Activated naive CD4-positive, alpha-beta T cell (primary cell): ENCODE data around the gene SH3BGRL2.

Source experiments
- DNase-seq, 4 experiments: peaks; one replicate each; lab custom pipeline; 2025; lab: John Stamatoyannopoulos, UW

SH3BGRL2 gene

DNA sequence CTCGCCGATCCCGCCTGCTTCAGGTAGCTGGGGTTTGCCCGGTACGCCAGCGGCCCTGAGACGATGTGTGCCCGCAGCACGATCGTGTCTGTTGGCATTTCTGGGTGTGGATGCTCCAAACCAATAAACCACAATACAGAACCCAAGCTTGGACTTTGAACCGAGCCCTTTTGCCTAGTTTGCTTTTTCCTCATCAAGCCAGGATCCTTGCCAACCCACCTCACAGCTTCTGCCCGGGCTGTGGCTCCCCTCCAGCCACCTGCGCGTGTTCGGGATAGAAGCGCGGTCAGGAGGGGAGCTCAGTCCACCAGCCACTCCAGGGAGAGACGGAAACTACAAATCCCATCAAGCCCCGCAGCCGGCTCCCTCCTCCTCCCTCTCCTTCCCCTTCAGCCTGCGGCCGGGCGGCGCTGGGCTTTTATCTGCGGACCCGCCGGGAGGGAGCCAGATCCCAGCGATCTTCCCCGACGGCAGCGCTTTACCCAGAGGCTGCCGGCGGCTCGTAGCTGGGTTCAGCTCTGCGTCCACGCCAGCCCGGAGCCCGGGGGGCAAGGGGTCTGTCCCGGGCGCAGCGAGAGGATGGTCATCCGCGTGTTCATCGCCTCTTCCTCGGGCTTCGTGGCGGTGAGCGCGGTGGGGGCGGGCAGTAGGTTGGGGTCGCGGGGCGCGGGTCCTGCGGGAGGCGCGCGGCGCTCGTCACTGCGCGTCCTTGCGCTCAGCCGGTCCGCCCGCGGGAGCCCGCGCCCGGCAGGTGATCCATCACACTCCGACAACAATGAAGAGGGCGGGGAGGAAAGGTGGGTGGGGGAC, at the start of gene SH3BGRL2:
Gene SH3BGRL2 (plus strand): TSS at position 447 of the 810 bp plus-strand sequence. CDS start 133 bp downstream, at position 580.
- DNase-seq: peak in 1 of 4 experiments; percentile 5

GRCh38 chr6:79584332-79584731, 46.8 kb upstream of the SH3BGRL2 start:
- DNase-seq: no peak

DNA sequence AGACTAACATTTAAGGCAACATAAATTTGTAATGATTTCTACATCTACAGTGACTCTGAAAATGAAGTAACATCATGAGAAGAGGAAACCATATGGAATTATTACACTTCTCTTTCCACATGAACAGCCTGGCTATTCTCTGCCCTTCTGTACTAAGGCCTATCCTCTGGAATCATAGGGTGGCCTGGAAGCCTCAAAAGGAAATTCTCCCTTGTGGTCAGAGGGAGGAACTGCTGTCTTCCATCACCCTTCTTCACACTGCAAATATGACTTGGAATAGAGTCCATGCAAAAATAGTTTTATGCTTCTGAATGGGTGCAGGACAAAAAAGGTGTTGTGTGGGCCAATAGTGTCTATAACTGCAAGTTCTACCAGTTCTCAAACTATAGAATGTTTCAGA, 44.6 kb upstream of the SH3BGRL2 start:
- no peak for DNase-seq

DNA sequence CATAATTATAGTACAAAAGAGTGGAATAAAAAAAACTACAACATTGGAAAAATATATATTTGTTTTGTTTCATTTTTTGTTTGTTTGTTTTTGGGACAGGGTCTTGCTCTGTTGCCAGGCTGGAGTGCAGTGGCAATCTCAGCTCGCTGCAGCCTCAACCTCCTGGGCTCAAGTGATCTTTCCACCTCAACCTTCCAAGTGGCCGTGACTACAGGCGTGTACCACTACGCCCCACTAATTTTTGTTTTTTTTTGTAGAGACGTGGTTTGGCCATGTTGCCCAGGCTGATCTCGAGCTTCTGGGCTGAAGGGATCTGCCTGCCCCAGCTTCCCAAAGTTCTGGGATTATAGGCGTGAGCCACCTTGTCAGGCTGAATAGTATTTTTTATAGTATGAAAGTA, 41.4 kb upstream of the SH3BGRL2 start:
- DNase-seq: no peak

- no peak for DNase-seq
Measured at GRCh38 chr6:79597155-79597554, 34.0 kb upstream of the SH3BGRL2 start.

- no peak for DNase-seq
Measured at GRCh38 chr6:79598012-79598411, 33.1 kb upstream of the SH3BGRL2 start.

GRCh38 chr6:79599725-79600259, 31.3 kb upstream of the SH3BGRL2 start:
- DNase-seq: no peak

- no peak for DNase-seq
Measured at GRCh38 chr6:79600313-79600712, 30.8 kb upstream of the SH3BGRL2 start.

DNA sequence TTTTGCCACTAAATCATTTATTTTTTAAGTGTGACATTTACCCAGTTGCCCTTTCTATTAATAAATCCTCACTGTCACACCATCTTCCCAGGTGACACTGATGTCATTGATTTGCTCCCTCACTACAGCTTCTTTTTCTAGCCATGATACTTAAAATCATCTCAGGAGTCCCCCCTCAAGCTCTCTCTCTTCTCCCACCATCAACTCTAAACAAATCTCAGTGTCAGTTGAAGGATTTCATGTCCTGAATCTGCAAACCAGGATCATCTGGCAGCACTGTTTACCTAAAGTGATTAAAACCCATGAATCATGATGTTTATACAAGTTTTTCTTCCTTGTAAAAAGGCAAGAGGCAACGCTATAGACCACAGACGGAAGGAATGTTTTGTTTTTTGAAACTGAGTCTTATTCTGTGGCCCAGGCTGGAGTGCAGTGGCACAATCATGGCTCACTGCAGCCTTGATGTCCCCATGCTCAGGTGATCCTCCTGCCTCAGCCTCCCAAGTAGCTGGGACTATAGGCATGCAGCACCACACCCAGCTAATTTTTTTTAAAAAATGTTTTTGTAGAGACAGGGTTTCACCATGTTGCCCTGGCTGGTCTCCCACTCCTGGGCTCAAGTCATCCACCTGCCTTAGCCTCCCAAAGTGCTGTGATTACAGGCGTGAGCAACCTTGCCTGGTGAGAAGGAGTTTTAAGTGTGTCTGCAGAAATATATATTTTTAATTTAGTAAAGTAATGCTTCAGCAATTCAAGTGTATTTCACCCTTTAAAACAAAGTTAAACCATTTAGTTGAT, 30.1 kb upstream of the SH3BGRL2 start:
- DNase-seq: no peak

DNA sequence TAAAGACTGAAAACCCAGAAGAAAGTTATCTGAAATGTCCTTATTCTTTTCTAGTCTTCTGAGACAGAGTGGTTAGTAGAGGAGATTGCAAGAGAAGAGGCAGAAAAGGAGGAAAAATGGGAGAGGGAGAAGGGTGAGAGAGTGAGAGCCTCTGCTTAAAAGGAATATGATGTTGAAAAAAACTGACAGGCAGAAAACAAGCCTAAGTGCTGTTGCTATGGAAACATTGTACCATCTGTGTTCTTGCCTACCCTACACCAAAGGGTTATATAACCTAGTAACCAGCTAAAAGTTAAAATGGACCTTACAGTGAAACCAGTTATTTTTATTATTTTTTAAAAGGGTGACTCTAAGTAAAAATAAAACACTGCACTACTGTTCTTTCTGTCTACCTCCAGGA, 28.3 kb upstream of the SH3BGRL2 start:
- DNase-seq: no peak

DNA sequence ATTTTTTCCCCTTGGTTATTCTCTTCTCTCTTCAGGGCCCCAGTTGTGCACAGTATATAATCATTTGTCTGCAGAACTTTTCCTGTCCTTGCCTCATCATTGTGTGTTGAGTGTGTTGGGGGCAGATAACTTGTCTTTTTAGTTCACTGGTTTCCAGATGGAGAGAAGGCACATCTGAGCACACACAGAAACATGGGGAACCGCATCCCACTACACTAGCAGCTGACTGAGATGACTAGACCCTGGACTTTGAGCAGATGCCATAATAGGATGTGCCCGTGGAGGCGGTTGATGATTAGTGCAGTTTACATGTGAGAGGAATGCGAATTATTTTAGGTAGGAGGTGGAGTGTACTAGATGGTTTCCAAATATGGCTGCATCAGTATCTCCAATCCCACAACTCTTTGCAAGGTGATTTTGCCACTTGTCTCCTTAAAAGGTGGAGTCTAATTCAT, 26.5 kb upstream of the SH3BGRL2 start:
- DNase-seq: no peak

DNA sequence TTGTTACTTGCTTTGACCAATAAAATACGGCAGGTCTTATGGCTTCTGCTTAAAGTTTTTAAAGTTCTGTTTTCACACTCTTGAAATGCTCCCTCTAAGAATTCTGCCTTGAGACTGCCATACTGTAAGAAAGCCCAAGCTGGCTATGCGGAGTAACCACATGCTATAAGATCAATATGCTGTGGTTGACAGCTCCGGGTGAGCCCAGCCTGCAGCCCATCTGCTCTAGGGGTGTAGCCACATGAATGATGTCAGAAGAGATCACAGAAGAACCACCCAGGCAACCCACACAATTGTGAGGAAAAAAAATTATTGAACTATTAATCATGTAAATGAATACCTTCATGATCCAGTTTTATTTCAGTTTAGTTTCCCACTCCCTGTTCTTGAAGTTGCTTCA, 26.1 kb upstream of the SH3BGRL2 start:
- no peak for DNase-seq

DNA sequence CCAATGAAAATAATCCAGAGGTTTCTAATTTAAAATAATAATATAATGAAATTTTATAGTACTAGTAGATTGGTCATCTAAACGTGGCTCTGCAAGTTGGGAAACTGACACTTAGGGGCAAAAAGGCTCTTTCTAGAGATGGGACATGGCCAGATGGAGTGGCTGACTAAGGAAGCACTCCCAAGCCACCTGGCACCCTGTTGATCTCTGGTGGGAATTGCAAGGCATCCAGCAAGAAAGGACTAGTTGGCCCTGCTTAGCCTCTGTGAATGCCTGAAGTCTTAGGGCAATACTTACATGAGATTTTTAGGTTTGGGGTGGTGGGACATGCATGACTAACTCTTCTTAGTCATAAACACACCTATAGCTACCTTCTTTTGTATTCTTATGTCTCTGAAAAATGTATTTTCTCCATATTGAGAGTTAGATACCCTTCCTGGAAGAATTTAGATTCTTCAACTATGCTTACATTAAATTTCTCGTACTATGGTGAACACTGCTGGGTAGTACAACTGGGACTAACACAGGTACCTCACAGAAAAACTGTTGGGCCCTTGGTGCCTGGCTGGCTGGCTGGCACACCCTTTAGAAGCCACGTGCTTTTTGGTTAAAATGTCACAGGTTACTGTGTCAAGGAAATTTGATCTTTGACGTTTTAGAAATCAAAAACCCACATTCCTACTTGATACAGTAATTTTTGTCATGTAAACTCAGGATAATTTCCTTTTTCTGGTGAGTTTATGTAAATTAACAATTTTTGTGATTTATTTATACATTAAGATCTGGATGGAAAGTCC, 25.0 kb upstream of the SH3BGRL2 start:
- no peak for DNase-seq

DNA sequence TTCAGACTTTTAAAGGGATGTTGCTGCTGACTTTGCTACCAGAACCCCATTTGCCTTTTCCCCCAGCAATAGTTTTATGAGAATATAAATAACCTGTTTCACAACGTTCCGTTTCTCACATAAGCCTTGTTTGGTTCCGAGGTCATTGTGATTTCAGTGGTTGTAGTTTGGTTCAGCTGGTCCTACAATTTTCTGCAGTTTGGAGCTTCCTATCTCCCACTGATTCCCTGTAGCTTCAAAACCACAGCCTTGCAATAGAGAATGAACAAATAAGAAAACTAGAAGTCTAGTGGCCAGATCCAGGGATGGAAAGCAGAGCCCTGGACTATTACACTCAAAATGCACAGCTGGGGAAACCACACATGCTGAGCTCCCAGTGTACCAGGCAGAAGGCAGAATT, 24.1 kb upstream of the SH3BGRL2 start:
- DNase-seq: no peak

DNA sequence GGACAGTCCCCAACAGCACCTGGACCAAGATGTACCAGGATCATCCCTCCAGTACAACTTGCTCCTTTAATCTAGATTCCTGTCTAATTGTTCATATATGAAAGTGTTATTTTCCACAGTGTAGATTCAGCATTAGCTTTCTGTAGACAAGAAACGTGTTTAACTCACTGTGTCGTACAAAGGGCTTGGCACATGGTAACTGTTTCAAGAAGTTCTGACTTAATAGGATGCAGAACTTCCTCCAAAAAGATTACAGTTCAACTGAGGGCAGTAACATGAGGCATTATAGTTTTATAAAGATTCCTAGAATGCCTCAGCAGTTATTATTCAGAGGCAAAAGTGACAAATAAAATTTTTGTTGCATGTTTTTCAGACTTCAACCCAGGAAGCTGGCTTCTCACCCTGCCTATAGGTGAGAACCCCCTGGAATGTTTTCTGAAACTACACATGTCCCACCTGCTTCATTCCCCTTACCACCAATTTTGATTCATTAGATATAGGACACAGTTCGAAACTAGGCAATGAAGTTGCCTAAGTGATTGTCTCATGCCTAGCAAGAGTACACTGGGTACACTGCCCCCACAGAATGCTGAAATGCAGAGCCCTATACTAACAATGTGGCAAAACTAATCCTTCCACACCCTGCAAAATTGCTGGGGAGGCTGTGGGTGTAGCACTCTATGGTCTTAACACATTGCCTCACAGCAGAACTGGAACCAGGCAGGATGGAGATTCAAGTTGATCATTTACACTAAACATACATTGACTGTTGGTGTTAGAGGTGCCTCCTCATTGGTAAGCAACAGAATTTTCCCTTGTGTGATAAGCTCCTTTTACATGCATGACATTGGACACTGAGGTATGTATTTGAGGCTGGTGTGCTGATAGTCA, 22.6 kb upstream of the SH3BGRL2 start:
- DNase-seq: no peak

DNA sequence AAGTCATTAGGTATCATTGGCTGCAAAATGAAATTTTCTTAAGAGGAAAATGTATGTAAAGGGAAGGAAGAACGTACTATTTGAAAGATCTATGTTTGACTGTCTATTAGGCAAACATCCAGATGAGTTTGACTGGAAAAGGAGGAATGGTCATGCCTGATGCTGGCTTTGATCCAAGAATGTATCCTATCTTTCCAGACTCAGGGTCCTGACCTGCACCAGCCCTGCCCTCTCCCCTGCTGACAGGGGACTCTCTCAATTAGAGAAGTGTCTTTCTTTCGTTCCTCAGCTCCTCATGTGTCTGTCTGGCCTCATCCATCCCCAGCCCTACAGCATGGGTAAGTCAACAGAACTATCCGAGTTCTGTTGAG, 21.9 kb upstream of the SH3BGRL2 start:
- DNase-seq: no peak

DNA sequence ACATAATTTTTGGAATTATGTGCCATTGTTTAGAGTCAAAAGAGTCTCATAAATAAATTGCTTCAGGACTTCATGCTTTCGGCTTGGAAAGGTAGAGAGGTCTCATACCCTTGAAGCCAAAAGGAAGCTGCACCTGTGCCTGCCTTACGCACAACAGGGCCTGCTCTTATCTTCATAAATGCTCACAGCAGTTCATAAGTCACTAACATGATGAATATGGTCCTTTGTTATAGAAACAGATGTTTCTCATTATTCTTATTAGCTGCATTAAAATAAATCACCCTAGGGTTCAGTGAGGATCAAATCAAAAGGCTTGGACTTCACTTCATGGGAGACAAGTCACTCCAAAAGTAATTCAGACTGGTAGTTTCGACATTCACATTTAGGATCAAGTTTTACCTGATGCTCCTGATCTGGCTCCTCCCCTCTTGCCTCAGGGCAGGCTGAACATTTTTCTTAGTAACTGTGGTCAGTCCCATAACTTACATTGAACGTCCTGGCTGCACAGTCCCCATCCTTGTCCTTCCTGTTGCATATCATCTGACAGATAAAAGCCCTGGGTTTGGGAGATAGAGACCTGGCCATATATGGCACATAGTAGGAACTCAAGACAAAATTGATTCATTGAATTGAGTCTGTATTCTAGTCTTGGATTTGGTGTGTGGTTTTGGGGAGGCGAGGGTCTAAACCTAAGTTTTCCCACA, 20.7 kb upstream of the SH3BGRL2 start:
- DNase-seq: no peak

GRCh38 chr6:79612457-79612856, 18.7 kb upstream of the SH3BGRL2 start:
- no peak for DNase-seq

DNA sequence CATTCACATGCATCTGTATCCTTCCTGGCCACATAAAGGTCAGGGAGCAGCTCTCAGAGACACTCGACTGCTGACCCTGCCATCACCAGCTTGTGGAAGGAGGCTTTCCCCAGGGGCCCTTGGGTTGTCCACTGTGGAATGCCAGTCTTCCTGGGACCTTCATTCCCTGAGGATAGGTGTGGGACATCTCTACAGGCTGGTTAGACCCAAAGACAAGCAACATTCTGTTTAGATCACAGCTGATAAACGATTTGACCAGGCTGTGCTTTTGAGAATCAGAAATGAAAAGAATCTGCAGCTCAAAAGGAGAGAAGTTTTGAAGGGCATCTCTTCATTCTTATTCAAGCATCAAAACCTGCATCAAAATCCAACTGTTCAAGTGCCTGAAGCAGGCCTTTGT, 18.2 kb upstream of the SH3BGRL2 start:
- no peak for DNase-seq

DNA sequence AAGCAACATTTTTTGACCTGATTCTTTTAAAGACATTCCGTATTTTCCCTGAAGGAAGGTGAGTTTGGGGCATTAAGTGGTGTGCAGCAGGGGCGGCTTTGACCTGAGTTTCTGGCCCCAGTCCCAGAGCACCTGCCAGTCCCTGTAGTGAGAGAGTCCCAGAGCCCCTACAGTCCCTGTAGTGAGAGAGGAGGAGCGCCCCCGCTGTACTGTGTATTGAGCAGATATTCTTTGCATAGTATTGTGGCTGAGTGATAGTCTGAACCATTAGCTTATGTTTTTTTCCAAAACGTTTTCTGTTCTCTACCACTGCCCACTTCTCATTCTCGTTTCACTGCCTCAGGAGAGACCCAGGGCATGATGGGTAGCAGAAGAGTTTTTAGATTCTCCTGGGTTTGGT, 17.2 kb upstream of the SH3BGRL2 start:
- no peak for DNase-seq
